Dendritic cell treated with granulocyte-macrophage colony-stimulating factor and Interleukin-4, amounts not matched to agents 40 ng/mL and 50 ng/mL, for 4 days (primary cell): Measurements from ENCODE around the gene RSRC1.
"Not testable (repeated sequence)": the region's sequence is repeated elsewhere in the genome, so short reads cannot be mapped to it uniquely, and the experiment has no call there.

Experiments used
- H3K27ac Mint-ChIP-seq: one replicate; pipeline ENCODE4 v1.8.0; 2022; ENCODE audit warnings: mild to moderate bottlenecking, mixed read lengths
- H3K27me3 Mint-ChIP-seq: one replicate; pipeline ENCODE4 v1.8.0; 2022; ENCODE audit warnings: mild to moderate bottlenecking, mixed read lengths
- H3K36me3 Mint-ChIP-seq: one replicate; pipeline ENCODE4 v1.8.0; 2022; ENCODE audit warnings: low read depth, mixed read lengths
- H3K4me1 Mint-ChIP-seq: one replicate; pipeline ENCODE4 v1.8.0; 2022; ENCODE audit warnings: low read depth, mixed read lengths
- H3K4me3 Mint-ChIP-seq: one replicate; pipeline ENCODE4 v1.8.0; 2022; ENCODE audit warnings: mild to moderate bottlenecking, moderate library complexity, mixed read lengths
- H3K9me3 Mint-ChIP-seq: one replicate; pipeline ENCODE4 v1.8.0; 2022; ENCODE audit warnings: mixed read lengths
- intact Hi-C: fragments of 100-400 bp; cut with micrococcal nuclease; formaldehyde crosslinking; loops from one replicate; pipeline ENCODE4 v1.15.0; 2022

The RSRC1 gene

DNA sequence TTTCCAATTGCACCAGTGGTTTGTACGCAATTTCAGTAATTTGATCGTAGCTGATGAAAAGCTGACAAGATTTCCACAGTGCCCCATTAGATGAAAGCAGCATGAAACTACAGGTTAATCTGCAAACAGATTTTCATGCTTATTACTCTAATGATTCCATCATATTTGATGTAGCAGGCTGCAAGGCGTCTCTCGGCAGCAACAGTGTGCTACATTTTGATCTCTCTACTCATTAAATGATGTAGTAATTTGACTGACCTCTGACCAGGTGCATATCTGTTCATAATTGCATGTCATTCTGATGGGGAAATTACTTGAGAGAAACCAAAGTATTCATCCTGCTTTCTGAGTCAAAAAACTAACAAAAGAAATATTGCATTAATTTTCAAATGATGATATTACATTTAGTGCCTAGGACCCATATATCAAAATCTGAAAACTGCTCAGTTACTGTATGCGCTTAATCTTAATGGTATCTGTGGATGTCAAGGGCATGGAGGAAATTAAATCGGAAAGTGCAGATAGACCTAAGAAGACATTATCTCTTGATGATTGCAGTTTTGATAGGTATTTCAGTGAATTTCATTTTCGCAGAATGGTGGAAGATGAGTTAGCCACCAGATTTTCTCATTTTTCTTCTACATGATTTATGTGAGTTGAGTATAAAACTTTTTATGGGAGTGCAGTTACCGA, 198.5 kb downstream of the RSRC1 start:
- H3K4me3 Mint-ChIP-seq, result no peak overlapping the region

DNA sequence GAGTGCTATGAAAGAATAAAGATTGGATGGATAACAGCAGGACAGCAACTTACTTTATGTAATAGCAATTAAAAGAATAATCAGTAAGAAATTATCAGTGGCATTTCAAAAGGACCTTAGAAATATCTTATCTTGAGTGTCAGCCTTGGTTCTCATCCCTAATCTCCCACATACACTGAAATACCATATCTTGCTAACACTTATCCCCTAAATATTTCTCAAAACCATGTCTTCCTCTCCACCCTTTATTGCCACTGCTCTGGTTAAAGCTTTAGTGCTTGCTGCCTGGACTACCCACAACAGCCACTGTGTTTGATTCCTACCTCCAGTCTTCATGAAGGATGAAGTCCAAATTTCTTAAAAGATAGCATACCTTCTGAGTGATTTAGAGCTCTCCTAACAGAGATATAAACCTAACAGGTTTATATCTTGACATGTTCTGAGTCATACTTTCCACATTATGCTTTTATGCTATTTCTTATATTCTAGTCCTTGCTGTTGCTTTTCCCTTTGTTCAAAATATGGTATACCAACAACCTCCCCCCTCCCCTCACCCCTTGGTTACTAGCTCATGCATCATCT, 202.8 kb downstream of the RSRC1 start:
- Mint-ChIP-seq H3K4me3 (no peak overlapping the region), H3K4me1 (no peaks in the 10 kb centered on the region), H3K36me3 (no peaks in the 10 kb centered on the region), H3K27me3 (no peaks in the 10 kb centered on the region), H3K9me3 (no peaks in the 10 kb centered on the region), H3K27ac (no peak overlapping the region)
- intact Hi-C loops, result loop anchor here (2.0 to 10.0 kb wide), 3 partner anchors 218 to 698 kb away; no protein-coding TSS in a partner anchor

More for the DNA sequence above, 198.5 kb downstream of the RSRC1 start:
- Mint-ChIP-seq H3K9me3 (no peaks in the 10 kb centered on the region), H3K27ac (no peak overlapping the region), H3K27me3 (no peaks in the 10 kb centered on the region), H3K4me1 (no peaks in the 10 kb centered on the region), H3K36me3 (no peaks in the 10 kb centered on the region)
- intact Hi-C loops, result no loop called here

DNA sequence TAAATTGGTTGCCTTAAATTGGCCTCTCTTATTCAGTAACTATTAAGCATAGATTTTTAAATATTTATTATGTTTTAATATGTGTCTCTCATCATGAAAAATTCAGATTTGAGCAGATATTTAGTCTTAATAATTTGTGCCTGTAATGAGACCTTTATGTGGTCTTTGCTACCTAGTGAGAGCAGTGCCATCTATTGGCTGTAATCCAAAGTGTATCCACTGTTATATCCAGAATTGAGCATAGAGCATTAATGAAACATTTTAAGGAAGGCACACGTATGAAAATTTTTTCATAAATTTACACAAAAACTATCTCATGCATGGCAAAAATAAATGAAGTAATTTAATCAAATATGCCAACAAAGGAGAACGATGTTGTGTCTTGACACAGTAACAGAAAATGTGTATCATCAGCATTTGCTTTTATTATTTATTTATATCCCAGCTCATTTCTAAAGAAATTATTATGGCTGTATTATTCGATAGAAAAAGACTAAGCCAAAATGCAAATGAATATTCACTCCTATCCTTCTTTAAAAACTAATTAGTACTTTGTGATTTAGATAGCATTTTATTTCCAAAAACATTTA, 203.5 kb downstream of the RSRC1 start:
- intact Hi-C loops, result loop anchor here (2.0 to 10.0 kb wide), 3 partner anchors 219 to 699 kb away; no protein-coding TSS in a partner anchor
- H3K27ac Mint-ChIP-seq, result no peak overlapping the region
- no peaks in the 10 kb centered on the region for H3K9me3 Mint-ChIP-seq
- H3K36me3 Mint-ChIP-seq, result no peaks in the 10 kb centered on the region
- no peak overlapping the region for H3K4me3 Mint-ChIP-seq
- H3K27me3 Mint-ChIP-seq, result no peaks in the 10 kb centered on the region
- H3K4me1 Mint-ChIP-seq, result no peaks in the 10 kb centered on the region

DNA sequence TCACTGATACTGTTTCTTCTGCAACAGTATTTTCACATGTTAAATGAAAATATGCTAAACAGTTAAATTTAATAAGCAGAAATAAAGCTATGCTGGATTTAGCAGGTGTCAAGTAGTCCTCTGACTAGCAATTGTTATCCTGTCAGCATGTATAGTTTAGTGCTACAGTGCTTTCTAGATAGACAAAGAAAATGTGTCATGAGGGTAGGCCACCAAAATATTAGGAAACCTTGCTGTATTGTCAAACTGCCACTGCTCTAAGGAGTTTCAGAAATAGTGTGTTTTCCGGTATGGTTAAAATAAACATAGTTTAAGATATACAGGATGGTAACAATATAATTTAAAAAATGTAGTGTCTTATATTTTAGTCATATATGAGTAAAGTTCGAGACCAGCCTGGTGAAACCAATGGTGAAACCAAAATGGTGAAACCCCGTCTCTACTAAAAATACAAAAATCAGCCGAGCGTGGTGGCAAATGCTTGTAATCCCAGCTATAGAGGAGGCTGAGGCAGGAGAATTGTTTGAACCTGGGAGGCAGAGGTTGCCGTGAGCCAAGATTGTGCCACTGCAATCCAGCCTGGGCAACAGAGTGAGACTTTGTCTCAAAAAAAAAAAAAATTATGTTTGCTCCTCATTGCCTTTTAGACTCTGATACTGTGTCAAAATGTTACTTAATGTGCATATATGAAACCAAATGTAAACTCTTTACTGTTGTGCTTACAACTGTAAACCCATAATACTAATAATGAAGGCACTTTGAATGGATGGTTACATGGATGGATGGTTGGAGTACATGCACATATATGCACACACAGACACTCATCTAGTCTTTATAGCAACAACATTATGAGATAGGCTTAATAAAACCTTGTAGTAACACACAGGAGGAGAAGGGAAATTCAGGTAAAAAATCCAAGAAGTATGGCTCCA, 204.8 kb downstream of the RSRC1 start:
- Mint-ChIP-seq H3K4me3 (no peak overlapping the region), H3K9me3 (peaks cover 7% of the 10 kb centered on the region), H3K27me3 (no peaks in the 10 kb centered on the region), H3K36me3 (peaks cover 6% of the 10 kb centered on the region), H3K27ac (no peak overlapping the region), H3K4me1 (no peaks in the 10 kb centered on the region)
- intact Hi-C loops, result loop anchor here (10.0 kb wide), 2 partner anchors 220 to 700 kb away; no protein-coding TSS in a partner anchor

DNA sequence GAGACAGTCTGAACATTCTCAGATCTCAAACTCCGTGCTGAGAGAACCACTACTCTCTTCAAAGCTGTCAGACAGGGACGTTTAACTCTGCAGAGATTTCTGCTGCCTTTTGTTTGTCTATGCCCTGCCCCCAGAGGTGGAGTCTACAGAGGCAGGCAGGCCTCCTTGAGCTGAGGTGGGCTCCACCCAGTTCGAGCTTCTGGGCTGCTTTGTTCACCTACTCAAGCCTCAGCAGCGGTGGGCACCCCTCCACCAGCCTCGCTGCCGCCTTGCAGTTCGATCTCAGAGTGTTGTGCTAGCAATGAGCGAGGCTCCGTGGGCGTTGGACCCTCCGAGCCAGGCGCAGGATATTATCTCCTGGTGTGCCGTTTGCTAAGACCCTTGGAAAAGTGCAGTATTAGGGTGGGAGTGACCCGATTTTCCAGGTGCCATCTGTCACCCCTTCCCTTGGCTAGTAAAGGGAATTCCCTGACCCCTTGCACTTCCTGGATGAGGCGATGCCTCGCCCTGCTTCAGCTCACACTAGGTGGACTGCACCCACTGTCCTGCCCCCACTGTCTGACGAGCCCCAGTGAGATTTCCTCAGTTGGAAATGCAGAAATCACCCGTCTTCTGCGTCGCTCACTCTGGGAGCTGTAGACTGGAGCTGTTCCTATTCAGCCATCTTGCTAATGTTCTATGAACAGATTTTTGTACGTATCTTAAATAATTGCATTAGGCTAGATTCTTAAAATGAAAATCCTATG, 220.0 kb downstream of the RSRC1 start:
- Mint-ChIP-seq H3K9me3 (peaks cover 32% of the 10 kb centered on the region), H3K4me1 (peaks cover 22% of the 10 kb centered on the region), H3K27ac (peak overlapping the region; percentile 0), H3K36me3 (peaks cover 31% of the 10 kb centered on the region)
- H3K4me3 Mint-ChIP-seq, H3K27me3 Mint-ChIP-seq, intact Hi-C loops: not testable (repeated sequence)

DNA sequence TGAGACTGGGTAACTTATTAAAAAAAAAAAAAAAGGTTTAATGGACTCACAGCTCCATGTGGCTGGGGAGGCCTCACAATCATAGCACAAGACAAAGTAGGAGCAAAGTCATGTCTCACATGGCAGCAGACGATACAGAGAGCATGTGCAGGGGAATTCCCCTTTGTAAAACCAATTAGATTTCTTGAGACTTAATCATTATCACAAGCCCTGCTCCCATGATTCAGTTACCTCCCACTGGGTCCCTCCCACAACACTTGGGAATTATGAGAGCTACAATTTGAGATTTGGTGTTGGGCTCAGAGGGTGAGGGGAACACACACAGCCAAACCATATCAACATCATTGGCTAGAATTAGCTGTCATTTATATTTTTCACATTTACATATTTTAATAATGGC, 221.0 kb downstream of the RSRC1 start:
- Mint-ChIP-seq H3K36me3 (peaks cover 39% of the 10 kb centered on the region), H3K27me3 (no peaks in the 10 kb centered on the region), H3K9me3 (peaks cover 32% of the 10 kb centered on the region), H3K27ac (peak overlapping the region; percentile 40), H3K4me1 (peaks cover 29% of the 10 kb centered on the region), H3K4me3 (no peak overlapping the region)
- intact Hi-C loops, result no loop called here

DNA sequence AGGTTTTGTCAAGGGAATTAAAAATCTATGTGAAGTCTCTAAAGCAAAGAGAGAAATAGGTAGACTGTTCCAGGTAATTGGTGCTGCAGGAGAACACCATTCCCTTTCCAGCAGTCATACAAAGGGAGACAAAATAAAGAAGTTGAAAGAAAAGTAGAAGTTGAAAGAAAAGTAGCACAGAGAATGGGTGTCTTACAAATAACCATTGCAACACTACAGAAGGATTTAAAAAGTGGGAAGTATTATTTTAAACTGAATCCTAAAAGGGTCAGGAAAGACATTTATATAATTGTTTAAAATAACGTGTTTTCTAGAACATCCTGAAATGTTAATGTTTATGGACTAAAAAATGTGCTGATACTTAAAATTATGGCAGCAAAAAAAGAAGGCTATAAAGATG, 223.8 kb downstream of the RSRC1 start:
- H3K27ac Mint-ChIP-seq, result peak overlapping the region; percentile 74
- H3K36me3 Mint-ChIP-seq, result peaks cover 30% of the 10 kb centered on the region
- H3K4me1 Mint-ChIP-seq, result peaks cover 46% of the 10 kb centered on the region
- intact Hi-C loops, result no loop called here
- no peak overlapping the region for H3K4me3 Mint-ChIP-seq
- H3K9me3 Mint-ChIP-seq, result peaks cover 15% of the 10 kb centered on the region
- H3K27me3 Mint-ChIP-seq, result no peaks in the 10 kb centered on the region

DNA sequence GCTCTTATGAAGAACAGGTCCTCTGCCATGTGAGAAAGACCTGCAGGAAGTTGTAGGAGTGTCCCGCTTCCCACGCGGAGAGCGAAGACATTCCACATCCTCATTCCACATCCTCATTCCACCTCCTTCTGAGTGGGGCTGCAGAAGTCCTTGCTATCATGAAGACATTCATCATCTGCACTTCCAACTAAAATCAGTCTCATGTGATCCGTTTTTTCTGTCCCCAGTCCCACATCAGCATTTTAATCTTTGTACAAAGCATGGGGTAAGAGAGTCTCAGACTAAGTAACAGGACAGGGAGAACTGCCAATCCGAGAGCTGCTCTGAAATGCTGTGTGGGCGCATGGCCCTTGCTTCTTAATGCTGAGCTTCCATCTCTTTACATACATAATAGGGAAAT, 227.2 kb downstream of the RSRC1 start:
- H3K27me3 Mint-ChIP-seq, result no peaks in the 10 kb centered on the region
- H3K4me3 Mint-ChIP-seq, result no peak overlapping the region
- H3K9me3 Mint-ChIP-seq, result peaks cover 33% of the 10 kb centered on the region
- peaks cover 51% of the 10 kb centered on the region for H3K4me1 Mint-ChIP-seq
- intact Hi-C loops, result no loop called here
- H3K27ac Mint-ChIP-seq, result peak overlapping the region; percentile 83
- peaks cover 38% of the 10 kb centered on the region for H3K36me3 Mint-ChIP-seq

DNA sequence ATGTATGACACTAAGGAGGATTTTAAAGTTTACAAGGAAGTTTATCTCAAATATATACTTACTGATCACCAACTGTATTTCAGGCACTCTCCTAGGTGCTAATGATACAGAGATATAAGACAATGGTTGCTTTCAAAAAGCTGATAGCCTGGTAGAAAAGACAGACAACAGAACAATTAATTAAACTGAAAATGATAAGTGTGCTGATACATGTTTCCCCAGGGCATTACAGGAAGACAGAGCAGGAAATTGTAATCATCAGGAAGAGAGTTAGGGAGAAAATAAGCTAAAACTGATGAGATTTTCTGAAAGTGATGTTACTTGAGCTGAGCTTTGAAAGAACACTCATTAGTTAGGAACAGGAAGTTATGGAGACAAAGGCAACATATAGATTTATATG, 229.7 kb downstream of the RSRC1 start:
- no peaks in the 10 kb centered on the region for H3K27me3 Mint-ChIP-seq
- H3K9me3 Mint-ChIP-seq, result peaks cover 45% of the 10 kb centered on the region
- H3K27ac Mint-ChIP-seq, result no peak overlapping the region
- H3K4me3 Mint-ChIP-seq, result no peak overlapping the region
- intact Hi-C loops, result no loop called here
- peaks cover 41% of the 10 kb centered on the region for H3K36me3 Mint-ChIP-seq
- peaks cover 47% of the 10 kb centered on the region for H3K4me1 Mint-ChIP-seq

DNA sequence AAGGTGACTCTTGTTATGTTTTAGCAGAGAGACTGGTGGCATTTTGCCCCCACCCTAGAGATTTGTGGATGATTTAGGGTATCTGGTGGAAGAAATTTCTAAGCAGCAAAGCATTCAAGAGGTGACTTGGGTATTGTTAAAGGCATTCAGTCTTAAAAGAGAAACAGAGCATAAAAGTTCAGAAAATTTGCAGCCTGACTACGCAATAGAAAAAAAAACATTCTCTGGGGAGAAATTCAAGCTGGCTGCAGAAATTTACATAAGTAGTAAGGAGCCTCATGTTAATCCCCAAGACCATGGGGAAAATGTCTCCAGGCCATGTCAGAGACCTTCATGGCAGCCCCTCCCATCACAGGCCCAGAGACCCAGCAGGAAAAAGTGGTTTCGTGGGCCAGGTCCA, 231.1 kb downstream of the RSRC1 start:
- Mint-ChIP-seq H3K4me1 (peaks cover 36% of the 10 kb centered on the region), H3K36me3 (peaks cover 32% of the 10 kb centered on the region), H3K9me3 (peaks cover 36% of the 10 kb centered on the region)
- H3K4me3 Mint-ChIP-seq, H3K27me3 Mint-ChIP-seq, H3K27ac Mint-ChIP-seq, intact Hi-C loops: not testable (repeated sequence)

DNA sequence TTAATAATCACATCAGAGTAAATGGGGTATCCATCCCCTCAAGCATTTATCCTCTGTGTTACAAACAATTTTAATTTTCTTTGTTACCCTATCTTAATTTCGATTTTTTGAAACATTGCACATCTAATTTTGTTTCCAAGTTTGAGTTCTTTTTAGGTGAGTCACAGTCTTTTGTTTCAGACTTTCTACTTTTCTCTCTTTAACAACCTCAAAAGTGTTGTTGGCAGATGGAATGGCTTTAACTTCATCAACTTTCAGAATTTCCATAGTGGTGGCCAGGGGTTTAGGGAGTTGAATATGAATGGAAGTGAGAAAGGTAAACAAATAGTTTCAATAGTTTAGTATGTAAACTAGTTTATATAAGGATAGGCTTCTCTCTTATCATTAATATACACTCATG, 238.1 kb downstream of the RSRC1 start:
- Mint-ChIP-seq H3K36me3 (peaks cover 8% of the 10 kb centered on the region), H3K27ac (no peak overlapping the region), H3K27me3 (no peaks in the 10 kb centered on the region), H3K4me3 (no peak overlapping the region), H3K9me3 (peaks cover 3% of the 10 kb centered on the region), H3K4me1 (peaks cover 14% of the 10 kb centered on the region)
- intact Hi-C loops, result loop anchor here (5.0 kb wide), 1 partner anchor 69 kb away; no protein-coding TSS in a partner anchor

DNA sequence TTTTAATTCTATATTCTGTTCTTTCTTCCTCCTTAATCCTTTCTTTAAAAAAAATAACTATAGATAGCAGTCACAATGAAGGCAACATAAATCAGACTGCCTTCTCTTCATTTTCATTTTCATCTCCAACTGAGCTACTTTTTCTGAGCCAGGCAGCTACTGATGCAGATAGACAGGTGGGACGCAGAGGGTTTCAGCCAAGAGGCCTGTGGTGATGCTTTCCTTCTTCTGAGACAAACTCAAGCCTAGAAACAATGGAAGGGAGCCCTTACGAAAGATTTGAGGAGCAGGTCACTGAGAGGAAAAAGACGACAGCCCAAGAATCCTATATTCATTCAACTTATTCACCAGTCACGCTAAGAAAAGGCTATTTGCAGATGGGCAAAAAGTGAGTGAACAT, 241.1 kb downstream of the RSRC1 start:
- H3K9me3 Mint-ChIP-seq, result no peaks in the 10 kb centered on the region
- intact Hi-C loops, result no loop called here
- H3K4me3 Mint-ChIP-seq, result no peak overlapping the region
- H3K4me1 Mint-ChIP-seq, result peaks cover 20% of the 10 kb centered on the region
- peaks cover 11% of the 10 kb centered on the region for H3K36me3 Mint-ChIP-seq
- H3K27ac Mint-ChIP-seq, result no peak overlapping the region
- H3K27me3 Mint-ChIP-seq, result no peaks in the 10 kb centered on the region

DNA sequence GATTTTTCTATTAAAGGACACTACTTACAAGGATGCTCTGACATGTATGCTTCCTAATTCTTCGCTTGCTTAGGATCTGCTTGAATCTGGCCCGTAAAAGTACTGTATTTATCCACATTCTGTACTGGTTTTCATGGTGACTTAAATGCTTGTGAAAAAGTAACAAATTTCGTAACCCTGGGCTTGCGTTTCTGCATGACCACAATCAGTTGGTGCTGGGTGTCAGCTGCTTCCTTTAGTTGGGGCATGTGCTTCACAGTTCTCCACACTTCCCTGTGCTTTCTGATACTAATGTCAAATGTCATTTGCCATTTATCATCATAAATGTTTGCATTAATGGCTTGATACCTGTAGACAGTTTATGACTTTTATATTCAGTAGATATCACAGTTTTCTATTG, 242.7 kb downstream of the RSRC1 start:
- peak overlapping the region; percentile 67 for H3K27ac Mint-ChIP-seq
- H3K36me3 Mint-ChIP-seq, result peaks cover 7% of the 10 kb centered on the region
- H3K4me3 Mint-ChIP-seq, result no peak overlapping the region
- no peaks in the 10 kb centered on the region for H3K9me3 Mint-ChIP-seq
- intact Hi-C loops, result no loop called here
- H3K27me3 Mint-ChIP-seq, result no peaks in the 10 kb centered on the region
- H3K4me1 Mint-ChIP-seq, result peaks cover 20% of the 10 kb centered on the region
